ENCODE measurements around the gene IPMK. TPM values are rescaled to one million over a fixed set of nuclear protein-coding genes. Genes with fewer than 3 reads are reported as not detected.

The IPMK gene
- total RNA-seq, 2 donors from 2014 or later: 1.5 to 7.5 TPM

DNA sequence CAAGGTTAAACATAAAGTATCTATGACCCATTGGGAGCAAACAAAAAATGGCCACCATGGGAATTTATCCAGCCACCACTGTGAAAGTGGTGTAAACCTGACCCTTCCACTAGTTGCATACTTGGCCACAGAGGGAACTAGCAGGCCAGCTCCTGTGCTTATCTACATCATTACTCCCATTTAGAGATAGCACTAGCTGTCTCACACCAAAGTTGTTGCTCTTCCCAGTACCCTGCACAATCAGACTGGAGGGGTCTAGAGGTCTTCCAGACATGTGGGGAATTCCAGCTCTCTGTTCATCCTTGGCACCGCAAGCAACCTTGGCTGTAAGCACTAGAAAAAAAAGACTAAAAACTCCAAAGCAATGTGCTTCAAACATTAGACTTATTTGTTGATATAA is 113.9 kb downstream of the IPMK start:
- no peak for ATAC-seq (ENCODE audit: insufficient number of reproducible peaks, low FRiP score, low read depth)
- Histone ChIP-seq H3K4me3 (no peak overlapping the region), H3K27me3 (replicated peaks; ENCODE audit: insufficient read depth) (no peaks in the 10 kb centered on the region), H3K4me1 (ENCODE audit: control insufficient read depth in 1 of 2, low read depth in 2 of 2) (no peaks in the 10 kb centered on the region), H3K27ac (no peak overlapping the region), H3K36me3 (no peaks in the 10 kb centered on the region), H3K9me3 (no peaks in the 10 kb centered on the region)
- TF ChIP-seq, protein P1, sequence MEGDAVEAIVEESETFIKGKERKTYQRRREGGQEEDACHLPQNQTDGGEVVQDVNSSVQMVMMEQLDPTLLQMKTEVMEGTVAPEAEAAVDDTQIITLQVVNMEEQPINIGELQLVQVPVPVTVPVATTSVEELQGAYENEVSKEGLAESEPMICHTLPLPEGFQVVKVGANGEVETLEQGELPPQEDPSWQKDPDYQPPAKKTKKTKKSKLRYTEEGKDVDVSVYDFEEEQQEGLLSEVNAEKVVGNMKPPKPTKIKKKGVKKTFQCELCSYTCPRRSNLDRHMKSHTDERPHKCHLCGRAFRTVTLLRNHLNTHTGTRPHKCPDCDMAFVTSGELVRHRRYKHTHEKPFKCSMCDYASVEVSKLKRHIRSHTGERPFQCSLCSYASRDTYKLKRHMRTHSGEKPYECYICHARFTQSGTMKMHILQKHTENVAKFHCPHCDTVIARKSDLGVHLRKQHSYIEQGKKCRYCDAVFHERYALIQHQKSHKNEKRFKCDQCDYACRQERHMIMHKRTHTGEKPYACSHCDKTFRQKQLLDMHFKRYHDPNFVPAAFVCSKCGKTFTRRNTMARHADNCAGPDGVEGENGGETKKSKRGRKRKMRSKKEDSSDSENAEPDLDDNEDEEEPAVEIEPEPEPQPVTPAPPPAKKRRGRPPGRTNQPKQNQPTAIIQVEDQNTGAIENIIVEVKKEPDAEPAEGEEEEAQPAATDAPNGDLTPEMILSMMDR (IDR thresholded peaks at IDR 0.05): no peak
- DNase-seq (ENCODE audit: low spot score): no peak

DNA sequence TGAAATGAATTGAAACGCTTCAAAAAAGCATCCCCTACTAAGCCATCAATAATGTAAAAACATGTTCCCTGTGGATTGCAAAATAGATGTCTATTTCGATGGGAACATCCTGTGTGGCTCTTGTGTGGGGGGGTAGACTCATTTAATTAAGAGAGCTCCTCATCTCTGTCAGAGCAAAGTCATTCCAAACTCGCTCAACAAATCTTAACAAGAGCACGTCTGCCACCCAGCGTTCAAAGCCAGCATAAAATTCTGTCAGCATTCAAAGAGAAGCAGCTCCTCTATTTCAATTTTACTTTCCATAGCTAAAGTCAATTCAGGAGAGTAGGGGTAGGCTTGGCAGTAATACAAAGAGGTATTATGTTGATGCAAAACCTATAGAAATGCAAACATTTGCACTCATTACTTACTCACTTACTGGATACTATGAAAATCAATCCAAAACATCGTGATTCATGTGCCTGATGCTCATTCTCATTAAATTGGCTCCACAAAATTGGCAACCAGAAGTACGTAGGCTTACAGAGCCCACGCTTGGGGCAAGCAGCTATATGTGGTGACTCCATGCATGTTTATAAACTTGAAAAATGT is 114.9 kb downstream of the IPMK start:
- no peak for DNase-seq (ENCODE audit: low spot score)

DNA sequence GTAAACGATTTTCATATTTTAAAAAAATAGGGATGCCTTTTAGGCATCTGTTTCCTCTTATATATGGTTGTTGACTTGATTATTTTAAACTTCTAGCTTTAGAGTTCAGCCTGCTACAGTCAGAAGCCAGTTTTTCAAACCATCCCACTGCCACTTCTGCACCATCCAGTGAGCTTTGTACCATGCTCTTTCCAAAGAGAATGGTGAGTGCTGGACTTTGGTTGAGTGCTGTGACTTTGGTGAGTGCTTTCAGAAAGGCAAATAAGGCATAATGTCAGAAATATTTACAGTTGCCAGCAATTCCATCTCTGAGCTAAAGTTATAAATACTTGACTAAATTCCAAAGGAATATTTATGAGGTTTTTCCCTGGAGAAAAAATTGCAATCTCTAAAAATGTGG is 117.4 kb downstream of the IPMK start:
- DNase-seq (ENCODE audit: low spot score) (no peak), ATAC-seq (ENCODE audit: insufficient number of reproducible peaks, low FRiP score, low read depth) (no peak)
- TF ChIP-seq, protein P1 (IDR thresholded peaks at IDR 0.05): no peak
- no peaks in the 10 kb centered on the region for H3K27me3 ChIP-seq (replicated peaks; ENCODE audit: insufficient read depth)
- H3K27ac ChIP-seq: no peak overlapping the region
- H3K36me3 ChIP-seq: no peaks in the 10 kb centered on the region
- H3K4me3 ChIP-seq: no peak overlapping the region
- H3K9me3 ChIP-seq: no peaks in the 10 kb centered on the region
- no peaks in the 10 kb centered on the region for H3K4me1 ChIP-seq (ENCODE audit: control insufficient read depth in 1 of 2, low read depth in 2 of 2)

More for the DNA sequence above, 114.9 kb downstream of the IPMK start:
- H3K36me3 ChIP-seq: no peaks in the 10 kb centered on the region
- H3K4me3 ChIP-seq: no peak overlapping the region
- no peak overlapping the region for H3K27ac ChIP-seq
- H3K4me1 ChIP-seq (ENCODE audit: control insufficient read depth in 1 of 2, low read depth in 2 of 2): no peaks in the 10 kb centered on the region
- TF ChIP-seq, protein P1 (IDR thresholded peaks at IDR 0.05): peak; percentile 41
- no peak for ATAC-seq (ENCODE audit: insufficient number of reproducible peaks, low FRiP score, low read depth)
- H3K9me3 ChIP-seq: no peaks in the 10 kb centered on the region
- no peaks in the 10 kb centered on the region for H3K27me3 ChIP-seq (replicated peaks; ENCODE audit: insufficient read depth)

DNA sequence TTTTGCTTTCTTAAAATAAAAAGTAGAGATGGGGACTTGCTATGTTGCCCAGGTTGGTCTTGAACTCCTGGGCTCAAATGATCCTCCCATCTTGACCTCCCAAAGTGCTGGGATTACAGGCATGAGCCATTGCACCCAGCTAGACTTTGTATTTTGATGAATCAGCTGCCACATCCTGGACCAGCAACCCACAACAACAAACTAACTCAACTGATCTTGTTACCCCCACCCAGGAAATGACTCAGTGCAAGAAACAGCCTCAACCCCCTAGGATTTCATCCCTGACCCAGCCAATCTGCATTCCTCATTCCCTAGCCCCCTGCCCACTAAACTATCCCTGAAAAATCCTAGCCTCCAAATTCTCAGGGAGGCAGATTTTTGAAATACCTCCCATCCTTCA is 123.8 kb downstream of the IPMK start:
- TF ChIP-seq, protein P1 (IDR thresholded peaks at IDR 0.05): no peak
- no peak for DNase-seq (ENCODE audit: low spot score)
- ATAC-seq (ENCODE audit: insufficient number of reproducible peaks, low FRiP score, low read depth): no peak

More for the DNA sequence above, 123.8 kb downstream of the IPMK start:
- H3K27me3 ChIP-seq (replicated peaks; ENCODE audit: insufficient read depth): no peaks in the 10 kb centered on the region
- H3K36me3 ChIP-seq: no peaks in the 10 kb centered on the region
- H3K27ac ChIP-seq: no peak overlapping the region
- H3K4me1 ChIP-seq (ENCODE audit: control insufficient read depth in 1 of 2, low read depth in 2 of 2): no peaks in the 10 kb centered on the region
- no peaks in the 10 kb centered on the region for H3K9me3 ChIP-seq
- no peak overlapping the region for H3K4me3 ChIP-seq

Other genes starting within 250 kb of the IPMK start
- 1 to 10 TPM; 6.8 to 7.5 TPM for gene CISD1, start 1.3 kb upstream of the IPMK start, total RNA-seq
- gene UBE2D1, start 67.1 kb upstream of the IPMK start, total RNA-seq: 10 to 100 TPM in 1 of 2 donors, 1 to 10 TPM in 1; 6.8 to 17.4 TPM
- gene TFAM, start 117.5 kb upstream of the IPMK start, total RNA-seq: 10 to 100 TPM in 1 of 2 donors, 1 to 10 TPM in 1; 9.2 to 26.2 TPM
- 10 to 100 TPM; 20.4 to 28.1 TPM for gene BICC1, start 245.0 kb upstream of the IPMK start, total RNA-seq

All from thoracic aorta (tissue), 2 donors.